Panc1 (cell line): ENCODE results near the gene PCDHGC5.

Experiments
- POLR2AphosphoS5 ChIP-seq: IDR thresholded peaks from 2 replicates; pipeline ENCODE4 v1.6.1; 2012; ENCODE audit warnings: mild to moderate bottlenecking, low read depth, low read length, moderate library complexity
- TF ChIP-seq, protein P1 (sequence below): fragments of 450-650 bp; IDR thresholded peaks from 2 replicates; pipeline ENCODE4 v1.5.1; 2017; ENCODE audit warnings: mild to moderate bottlenecking
- TF ChIP-seq, protein P2 (sequence below), 2 experiments: IDR thresholded peaks; 2 replicates each; pipeline ENCODE4 v1.6.1; 2011 to 2012; ENCODE audit warnings: low read depth in 2 of 2, control low read depth in 1 of 2, low read length in 1 of 2, mild to moderate bottlenecking in 1 of 2, moderate library complexity in 1 of 2; ENCODE audit not compliant: insufficient read depth in 1 of 2

DNA sequence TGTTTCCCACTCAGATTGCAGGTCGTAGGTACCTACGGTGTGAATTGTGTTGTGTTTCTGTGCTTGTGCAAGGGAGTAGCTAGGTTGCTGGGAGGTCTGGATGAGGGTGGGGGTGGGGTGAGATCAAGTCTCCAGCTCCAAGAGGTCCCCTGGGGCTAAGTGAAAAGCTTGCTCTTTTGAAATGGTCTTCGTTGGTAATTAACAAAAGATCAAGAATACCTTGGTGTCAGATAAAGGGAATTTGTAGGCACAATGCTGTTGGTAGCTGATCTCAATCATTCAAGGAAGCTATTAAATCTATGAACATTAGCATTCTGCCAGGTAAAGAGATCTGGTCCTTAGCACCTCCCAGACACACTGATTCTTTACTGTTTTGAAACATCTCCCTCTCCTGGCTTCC is 5.0 kb upstream of the PCDHGC5 start:
- TF ChIP-seq, protein P1, sequence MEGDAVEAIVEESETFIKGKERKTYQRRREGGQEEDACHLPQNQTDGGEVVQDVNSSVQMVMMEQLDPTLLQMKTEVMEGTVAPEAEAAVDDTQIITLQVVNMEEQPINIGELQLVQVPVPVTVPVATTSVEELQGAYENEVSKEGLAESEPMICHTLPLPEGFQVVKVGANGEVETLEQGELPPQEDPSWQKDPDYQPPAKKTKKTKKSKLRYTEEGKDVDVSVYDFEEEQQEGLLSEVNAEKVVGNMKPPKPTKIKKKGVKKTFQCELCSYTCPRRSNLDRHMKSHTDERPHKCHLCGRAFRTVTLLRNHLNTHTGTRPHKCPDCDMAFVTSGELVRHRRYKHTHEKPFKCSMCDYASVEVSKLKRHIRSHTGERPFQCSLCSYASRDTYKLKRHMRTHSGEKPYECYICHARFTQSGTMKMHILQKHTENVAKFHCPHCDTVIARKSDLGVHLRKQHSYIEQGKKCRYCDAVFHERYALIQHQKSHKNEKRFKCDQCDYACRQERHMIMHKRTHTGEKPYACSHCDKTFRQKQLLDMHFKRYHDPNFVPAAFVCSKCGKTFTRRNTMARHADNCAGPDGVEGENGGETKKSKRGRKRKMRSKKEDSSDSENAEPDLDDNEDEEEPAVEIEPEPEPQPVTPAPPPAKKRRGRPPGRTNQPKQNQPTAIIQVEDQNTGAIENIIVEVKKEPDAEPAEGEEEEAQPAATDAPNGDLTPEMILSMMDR = no peak
- TF ChIP-seq POLR2AphosphoS5 = no peak
- TF ChIP-seq, protein P2, sequence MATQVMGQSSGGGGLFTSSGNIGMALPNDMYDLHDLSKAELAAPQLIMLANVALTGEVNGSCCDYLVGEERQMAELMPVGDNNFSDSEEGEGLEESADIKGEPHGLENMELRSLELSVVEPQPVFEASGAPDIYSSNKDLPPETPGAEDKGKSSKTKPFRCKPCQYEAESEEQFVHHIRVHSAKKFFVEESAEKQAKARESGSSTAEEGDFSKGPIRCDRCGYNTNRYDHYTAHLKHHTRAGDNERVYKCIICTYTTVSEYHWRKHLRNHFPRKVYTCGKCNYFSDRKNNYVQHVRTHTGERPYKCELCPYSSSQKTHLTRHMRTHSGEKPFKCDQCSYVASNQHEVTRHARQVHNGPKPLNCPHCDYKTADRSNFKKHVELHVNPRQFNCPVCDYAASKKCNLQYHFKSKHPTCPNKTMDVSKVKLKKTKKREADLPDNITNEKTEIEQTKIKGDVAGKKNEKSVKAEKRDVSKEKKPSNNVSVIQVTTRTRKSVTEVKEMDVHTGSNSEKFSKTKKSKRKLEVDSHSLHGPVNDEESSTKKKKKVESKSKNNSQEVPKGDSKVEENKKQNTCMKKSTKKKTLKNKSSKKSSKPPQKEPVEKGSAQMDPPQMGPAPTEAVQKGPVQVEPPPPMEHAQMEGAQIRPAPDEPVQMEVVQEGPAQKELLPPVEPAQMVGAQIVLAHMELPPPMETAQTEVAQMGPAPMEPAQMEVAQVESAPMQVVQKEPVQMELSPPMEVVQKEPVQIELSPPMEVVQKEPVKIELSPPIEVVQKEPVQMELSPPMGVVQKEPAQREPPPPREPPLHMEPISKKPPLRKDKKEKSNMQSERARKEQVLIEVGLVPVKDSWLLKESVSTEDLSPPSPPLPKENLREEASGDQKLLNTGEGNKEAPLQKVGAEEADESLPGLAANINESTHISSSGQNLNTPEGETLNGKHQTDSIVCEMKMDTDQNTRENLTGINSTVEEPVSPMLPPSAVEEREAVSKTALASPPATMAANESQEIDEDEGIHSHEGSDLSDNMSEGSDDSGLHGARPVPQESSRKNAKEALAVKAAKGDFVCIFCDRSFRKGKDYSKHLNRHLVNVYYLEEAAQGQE (IDR thresholded peaks at IDR 0.05; ENCODE audit: insufficient read depth in 1 of 2, low read depth in 2 of 2, low read length in 1 of 2) = no peak
